K562 (cell line): ENCODE measurements around the gene HEPHL1. TPM values are rescaled to one million over a fixed set of nuclear protein-coding genes. Genes with fewer than 3 reads are reported as not detected.

Source experiments
- EP300 ChIP-seq: IDR thresholded peaks from 2 replicates; pipeline ENCODE4 v1.6.1; 2012; ENCODE audit warnings: low read length, improper control_type of control experiment
- HMG20A ChIP-seq: fragments of 450-650 bp; formaldehyde crosslinking; conservative IDR thresholded peaks from 2 replicates; pipeline ENCODE4 v1.4.0; 2020; ENCODE audit warnings: mild to moderate bottlenecking, mixed read lengths
- KDM1A ChIP-seq, 2 experiments: fragments of 450-650 bp; IDR thresholded peaks; 2 replicates each; pipeline ENCODE4 v1.6.1; 2016; ENCODE audit warnings: mild to moderate bottlenecking in 2 of 2
- POLR2AphosphoS2 ChIP-seq: IDR thresholded peaks from 2 replicates; pipeline ENCODE4 v1.6.1; 2012; ENCODE audit warnings: low read length, improper control_type of control experiment
- RUNX1 ChIP-seq: sonication (generic); IDR thresholded peaks from 2 replicates; pipeline ENCODE4 v1.6.1; 2016; ENCODE audit warnings: antibody characterized with exemption, low read depth
- SUPT5H ChIP-seq: fragments of 450-650 bp; IDR thresholded peaks from 2 replicates; pipeline ENCODE4 v1.6.1; 2016
- polyA plus RNA-seq, 8 experiments: library from polyadenylated mRNA; depleted of rRNA in 4 of 8; stranded (reverse) in 5 of 8; unstranded in 3 of 8; fragments of >200 nt; fragmentation: Nextera tagmentation in 2 of 8; fragmentation: Illumina TruSeq in 1 of 8; extraction: Ambion mirVana in 2 of 8; extraction: Trizol in 1 of 8; gene quantifications; 2 replicates each; pipeline versions ENCODE4 v1.2.1 to v1.2.3, GENCODE V29; 2011 to 2014; ENCODE audit warnings: inconsistent platforms in 1 of 8, missing spikeins in 1 of 8
- total RNA-seq, 7 experiments: library from RNA; depleted of rRNA in 6 of 7; stranded (reverse); fragments of >200 nt in 6 of 7; fragmentation: Illumina TruSeq in 2 of 7; extraction: Trizol in 2 of 7; gene quantifications; 2 replicates each; pipeline versions ENCODE4 v1.2.1 to v1.2.3, GENCODE V29; 2011 to 2021; ENCODE audit warnings: low replicate concordance in 1 of 7
- TF ChIP-seq, protein P1 (sequence below): fragments of 450-650 bp; IDR thresholded peaks from 2 replicates; pipeline ENCODE4 v1.7.0; 2016; ENCODE audit warnings: borderline replicate concordance
- TF ChIP-seq, protein P2 (sequence below): sonication (generic); formaldehyde crosslinking; IDR thresholded peaks from 2 replicates; pipeline ENCODE4 v1.4.0; 2020; ENCODE audit warnings: mild to moderate bottlenecking, missing genetic modification reagents
- TF ChIP-seq, protein P3 (sequence below): fragments of 250-450 bp; sonication (Bioruptor Pico); IDR thresholded peaks from 2 replicates; pipeline ENCODE4 v1.8.0; 2022; ENCODE audit warnings: inconsistent platforms, mild to moderate bottlenecking, moderate library complexity, borderline replicate concordance

HEPHL1 gene
- total and polyA plus RNA-seq, 9 of the 15 experiments (the other 6 are each of a cell fraction or from before 2014, with no cell fraction given), result 0.01 TPM; not detected in 8

DNA sequence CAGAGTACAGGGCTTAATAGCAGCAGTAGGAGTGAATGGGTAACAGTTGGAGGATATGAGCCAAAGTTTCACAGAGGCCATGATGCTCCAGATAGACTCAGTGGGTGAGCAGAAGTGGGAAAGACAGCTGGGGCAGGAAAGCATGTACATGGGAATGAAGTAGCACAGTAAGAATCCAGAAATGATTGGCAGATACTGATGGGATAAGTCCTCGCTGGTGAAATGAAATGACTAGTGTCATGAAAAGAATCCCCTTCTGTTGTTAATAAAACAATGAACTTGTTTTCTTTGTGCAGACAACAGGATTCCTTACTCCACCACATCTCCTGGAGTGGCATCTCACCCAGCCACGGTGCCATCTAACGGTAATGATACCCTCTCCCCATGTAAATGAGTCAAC lies 90.1 kb downstream of the HEPHL1 start (continued):
- TF ChIP-seq, protein P1, sequence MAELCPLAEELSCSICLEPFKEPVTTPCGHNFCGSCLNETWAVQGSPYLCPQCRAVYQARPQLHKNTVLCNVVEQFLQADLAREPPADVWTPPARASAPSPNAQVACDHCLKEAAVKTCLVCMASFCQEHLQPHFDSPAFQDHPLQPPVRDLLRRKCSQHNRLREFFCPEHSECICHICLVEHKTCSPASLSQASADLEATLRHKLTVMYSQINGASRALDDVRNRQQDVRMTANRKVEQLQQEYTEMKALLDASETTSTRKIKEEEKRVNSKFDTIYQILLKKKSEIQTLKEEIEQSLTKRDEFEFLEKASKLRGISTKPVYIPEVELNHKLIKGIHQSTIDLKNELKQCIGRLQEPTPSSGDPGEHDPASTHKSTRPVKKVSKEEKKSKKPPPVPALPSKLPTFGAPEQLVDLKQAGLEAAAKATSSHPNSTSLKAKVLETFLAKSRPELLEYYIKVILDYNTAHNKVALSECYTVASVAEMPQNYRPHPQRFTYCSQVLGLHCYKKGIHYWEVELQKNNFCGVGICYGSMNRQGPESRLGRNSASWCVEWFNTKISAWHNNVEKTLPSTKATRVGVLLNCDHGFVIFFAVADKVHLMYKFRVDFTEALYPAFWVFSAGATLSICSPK, result no peak
- TF ChIP-seq, protein P2, sequence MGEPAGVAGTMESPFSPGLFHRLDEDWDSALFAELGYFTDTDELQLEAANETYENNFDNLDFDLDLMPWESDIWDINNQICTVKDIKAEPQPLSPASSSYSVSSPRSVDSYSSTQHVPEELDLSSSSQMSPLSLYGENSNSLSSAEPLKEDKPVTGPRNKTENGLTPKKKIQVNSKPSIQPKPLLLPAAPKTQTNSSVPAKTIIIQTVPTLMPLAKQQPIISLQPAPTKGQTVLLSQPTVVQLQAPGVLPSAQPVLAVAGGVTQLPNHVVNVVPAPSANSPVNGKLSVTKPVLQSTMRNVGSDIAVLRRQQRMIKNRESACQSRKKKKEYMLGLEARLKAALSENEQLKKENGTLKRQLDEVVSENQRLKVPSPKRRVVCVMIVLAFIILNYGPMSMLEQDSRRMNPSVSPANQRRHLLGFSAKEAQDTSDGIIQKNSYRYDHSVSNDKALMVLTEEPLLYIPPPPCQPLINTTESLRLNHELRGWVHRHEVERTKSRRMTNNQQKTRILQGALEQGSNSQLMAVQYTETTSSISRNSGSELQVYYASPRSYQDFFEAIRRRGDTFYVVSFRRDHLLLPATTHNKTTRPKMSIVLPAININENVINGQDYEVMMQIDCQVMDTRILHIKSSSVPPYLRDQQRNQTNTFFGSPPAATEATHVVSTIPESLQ (CRISPR knock-in tag), result no peak
- TF ChIP-seq HMG20A (CRISPR knock-in tag) (no peak), SUPT5H (no peak), KDM1A (IDR thresholded peaks at IDR 0.05) (no peak), RUNX1 (no peak), POLR2AphosphoS2 (no peak), EP300 (no peak)
- TF ChIP-seq, protein P3, sequence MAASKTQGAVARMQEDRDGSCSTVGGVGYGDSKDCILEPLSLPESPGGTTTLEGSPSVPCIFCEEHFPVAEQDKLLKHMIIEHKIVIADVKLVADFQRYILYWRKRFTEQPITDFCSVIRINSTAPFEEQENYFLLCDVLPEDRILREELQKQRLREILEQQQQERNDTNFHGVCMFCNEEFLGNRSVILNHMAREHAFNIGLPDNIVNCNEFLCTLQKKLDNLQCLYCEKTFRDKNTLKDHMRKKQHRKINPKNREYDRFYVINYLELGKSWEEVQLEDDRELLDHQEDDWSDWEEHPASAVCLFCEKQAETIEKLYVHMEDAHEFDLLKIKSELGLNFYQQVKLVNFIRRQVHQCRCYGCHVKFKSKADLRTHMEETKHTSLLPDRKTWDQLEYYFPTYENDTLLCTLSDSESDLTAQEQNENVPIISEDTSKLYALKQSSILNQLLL (CRISPR knock-in tag), result no peak
- TF ChIP-seq, all 486 proteins: peak for 0
